HG03280 (cell line): ENCODE measurements around the gene RNLS.
"Not testable (repeated sequence)": the region's sequence is repeated elsewhere in the genome, so short reads cannot be mapped to it uniquely, and the experiment has no call there.

Experiments used
- ATAC-seq: cut with Tn5 transposase; IDR thresholded peaks from one replicate; pipeline ENCODE4 v1.9.1; 2021; ENCODE audit warnings: mild to moderate bottlenecking, moderate library complexity; ENCODE audit not compliant: unreplicated experiment

RNLS gene

GRCh38 chr10:88309365-88309764 lies 273.8 kb downstream of the RNLS start:
- no peak for ATAC-seq

DNA sequence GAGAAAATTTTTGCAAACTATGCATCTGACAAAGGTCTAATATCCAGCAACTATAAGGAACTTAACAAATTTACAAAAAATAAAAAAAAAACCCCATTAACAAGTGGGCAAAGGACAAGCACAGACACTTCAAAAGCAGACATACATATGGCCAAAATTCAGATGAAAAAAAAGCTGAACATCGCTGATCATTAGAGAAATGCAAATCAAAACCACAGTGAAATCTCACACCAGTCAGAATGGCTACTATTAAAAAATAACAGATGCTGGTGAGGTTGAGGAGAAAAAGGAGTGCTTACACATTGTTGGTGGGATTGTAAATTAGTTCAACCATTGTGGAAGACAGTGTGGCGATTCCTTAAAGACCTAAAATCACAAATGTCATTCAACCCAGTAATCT lies 274.8 kb downstream of the RNLS start:
- ATAC-seq: not testable (repeated sequence)

GRCh38 chr10:88299787-88300186 lies 283.3 kb downstream of the RNLS start:
- ATAC-seq: no peak

GRCh38 chr10:88297103-88297502 lies 286.0 kb downstream of the RNLS start:
- no peak for ATAC-seq

GRCh38 chr10:88293651-88294230 lies 289.4 kb downstream of the RNLS start:
- no peak for ATAC-seq

- ATAC-seq: no peak
These were observed 290.0 kb downstream of the RNLS start for GRCh38 chr10:88293073-88293472.

GRCh38 chr10:88292185-88292514 lies 291.0 kb downstream of the RNLS start:
- no peak for ATAC-seq

GRCh38 chr10:88291289-88292184 lies 291.6 kb downstream of the RNLS start:
- ATAC-seq: no peak

DNA sequence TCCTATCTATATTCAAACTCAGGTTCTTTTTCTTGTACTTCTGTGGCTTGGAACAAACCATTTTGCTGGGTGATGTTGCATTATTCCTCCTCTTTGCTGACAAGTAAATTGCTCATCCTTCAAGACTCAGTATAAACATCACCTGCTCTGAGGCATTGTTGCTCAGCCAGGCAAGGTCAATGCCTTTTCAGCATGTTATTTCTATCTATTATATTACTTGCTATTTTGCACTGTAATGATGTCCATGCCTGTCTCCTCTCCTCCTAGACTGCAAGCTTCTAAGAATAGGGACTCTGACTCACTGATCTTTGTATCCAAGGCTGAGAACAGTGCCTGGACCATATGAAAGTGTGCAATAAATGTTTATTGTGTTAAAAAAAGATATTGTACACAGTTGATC lies 293.8 kb downstream of the RNLS start:
- no peak for ATAC-seq

DNA sequence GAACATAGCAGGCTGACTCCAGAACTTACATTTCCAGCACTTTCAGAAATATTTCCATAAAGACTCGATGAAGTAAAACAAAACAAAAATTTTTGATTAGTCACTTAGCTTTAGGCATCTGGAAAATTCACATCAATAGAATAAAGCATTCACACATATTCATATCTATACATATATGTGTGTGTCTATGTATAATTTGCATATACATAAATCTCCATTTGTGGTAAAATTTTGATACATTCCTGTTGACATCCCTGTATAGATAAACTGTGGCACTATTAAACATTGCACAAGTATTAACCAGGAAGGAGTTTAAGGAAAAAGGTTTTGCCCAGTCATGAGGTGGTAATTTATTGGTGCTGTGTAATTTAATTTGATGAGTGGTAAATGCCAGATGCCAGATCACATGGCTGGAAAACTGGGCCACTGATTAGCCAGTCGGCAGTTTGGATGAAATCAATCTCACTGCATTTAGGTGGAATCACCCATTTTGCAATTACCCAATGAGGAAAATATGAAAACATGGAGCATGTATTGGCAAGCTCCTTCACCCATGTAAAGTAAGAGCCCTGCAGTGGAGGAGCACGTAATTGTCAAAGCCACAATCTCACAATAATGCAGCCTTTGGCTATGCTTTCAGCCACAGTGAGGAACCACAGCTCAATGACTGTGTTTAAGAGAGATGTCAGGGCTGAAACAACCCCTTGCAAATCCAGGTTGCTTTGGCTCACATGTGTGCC lies 294.6 kb downstream of the RNLS start:
- ATAC-seq: no peak

DNA sequence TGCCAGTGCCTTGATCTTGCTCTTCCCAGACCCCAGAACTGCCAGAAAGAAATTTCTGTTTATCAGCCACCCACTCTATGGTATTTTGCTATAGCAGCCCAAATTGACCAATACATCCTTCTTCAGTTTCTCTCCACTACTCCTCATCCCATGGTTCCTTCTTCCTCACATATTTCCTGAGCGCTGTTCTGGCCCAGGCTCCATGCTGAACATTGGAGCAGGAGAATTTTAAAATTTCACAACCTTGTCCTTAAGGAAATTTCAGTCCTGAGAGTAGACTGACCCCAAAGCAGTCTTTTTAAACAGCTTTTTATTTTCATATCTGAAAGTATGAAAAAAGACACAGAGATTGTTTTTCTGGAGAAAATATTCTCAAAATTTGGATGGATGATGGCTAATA lies 297.1 kb downstream of the RNLS start:
- no peak for ATAC-seq

DNA sequence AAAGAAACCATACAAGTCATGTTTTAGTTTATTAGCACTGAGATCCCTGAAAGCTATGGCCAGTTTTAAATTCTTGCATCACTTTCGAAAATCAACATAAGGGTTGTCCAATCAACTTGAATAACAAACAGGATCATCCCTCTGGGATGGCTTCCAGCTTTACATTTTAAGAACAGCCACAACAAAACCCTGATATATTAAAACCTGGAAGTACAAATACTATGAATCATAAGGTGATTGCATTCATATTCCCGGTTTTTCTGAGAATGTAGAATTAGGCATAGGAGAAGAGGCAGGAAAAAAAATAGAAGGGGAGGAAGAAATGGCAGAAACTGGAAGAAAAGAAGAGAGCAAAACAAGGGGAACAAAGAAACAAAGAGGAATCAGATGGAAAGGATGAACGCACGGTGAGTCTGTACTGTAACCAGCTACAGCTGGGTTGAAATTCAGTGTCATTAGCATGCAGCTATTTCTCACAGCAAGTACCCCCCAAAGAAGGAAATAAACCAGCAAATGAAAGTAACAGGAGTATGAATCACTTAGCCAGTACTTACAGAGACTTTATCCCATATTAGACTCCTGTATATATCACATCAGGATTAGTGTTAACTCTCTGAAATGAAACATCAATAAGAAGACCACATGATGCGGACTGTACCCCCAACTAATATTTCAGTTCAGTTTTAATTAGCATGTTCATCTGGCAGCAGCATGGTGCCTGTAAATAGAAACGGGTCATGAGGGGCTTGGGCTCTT lies 301.3 kb downstream of the RNLS start:
- ATAC-seq: no peak

- ATAC-seq: no peak
These were observed 302.6 kb downstream of the RNLS start for GRCh38 chr10:88280518-88280917.

DNA sequence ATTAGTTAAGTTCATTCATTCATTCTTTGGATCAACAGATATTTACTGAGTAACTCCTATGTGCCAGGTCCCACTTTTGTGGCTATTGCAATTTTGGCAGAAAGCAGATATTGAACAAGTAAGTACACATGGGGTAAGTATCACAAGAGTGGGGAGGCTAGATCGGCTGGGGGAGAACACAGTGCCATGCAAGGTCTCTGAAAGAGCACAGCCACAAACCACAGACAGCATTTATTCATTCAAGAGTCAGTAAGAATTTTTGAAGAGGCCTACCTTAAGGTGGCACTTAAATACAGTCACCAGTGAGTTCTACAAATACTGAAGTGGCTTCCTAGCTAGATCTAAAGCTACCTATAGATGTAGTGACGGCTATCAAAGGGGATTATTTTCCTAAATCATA lies 304.2 kb downstream of the RNLS start:
- no peak for ATAC-seq

- ATAC-seq: not testable (repeated sequence)
These were observed 306.2 kb downstream of the RNLS start for GRCh38 chr10:88276945-88277344.

DNA sequence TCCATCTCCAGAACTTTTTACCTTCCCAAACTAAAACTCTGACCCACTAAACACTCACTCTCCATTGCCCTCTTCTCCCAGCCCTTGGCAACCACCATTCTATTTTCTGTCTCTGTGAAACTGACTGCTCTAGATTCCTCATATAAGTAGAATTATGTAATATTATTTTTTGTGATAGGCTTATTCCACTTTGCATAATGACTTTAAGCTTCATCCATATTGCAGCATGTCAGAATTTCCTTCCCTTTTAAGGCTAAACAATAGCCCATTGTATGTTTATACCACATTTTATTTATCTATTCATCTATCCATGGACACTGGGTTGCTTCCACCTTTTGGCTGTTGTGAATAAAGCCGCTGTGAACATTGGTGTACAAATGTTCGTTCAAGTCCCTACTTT lies 308.8 kb downstream of the RNLS start:
- ATAC-seq: no peak

GRCh38 chr10:88273567-88273966 lies 309.6 kb downstream of the RNLS start:
- no peak for ATAC-seq

DNA sequence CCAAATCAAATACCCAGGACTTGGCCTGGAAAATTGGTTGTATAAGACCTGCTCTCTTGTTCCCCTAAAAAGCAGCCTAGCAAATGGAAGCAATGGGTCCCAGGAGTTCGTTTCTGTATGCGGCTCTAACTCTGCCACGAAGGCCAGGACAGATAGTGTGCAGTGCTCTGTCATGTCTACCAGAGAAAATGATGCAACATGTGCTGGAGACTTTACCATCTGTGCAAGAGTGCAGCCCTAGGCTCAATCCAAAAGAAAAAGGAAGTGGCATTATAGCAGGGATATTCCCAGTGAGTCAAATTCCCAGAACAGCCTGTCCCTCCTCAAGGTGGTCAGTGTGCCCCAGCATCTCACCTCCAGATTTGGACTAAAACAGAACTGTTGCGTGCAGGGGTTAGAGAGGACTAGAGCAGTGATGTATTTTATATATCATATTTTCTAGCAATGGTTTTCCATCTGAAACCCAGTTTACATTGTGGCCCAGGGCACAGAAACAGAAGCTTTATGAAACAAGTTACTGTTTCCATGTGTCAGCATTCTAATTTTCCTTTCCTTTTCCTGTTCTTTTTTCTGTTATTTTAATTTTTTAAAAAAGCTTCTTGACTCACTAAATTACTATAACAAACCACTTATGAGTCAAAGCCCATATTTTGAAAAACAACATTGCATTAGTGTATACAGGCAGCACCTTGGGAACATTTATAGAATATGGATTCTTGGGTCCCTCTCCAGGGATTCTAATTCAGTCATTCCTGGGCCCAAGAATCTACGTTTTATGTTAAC lies 311.2 kb downstream of the RNLS start:
- ATAC-seq: peak; percentile 32

GRCh38 chr10:88270871-88271713 lies 312.0 kb downstream of the RNLS start:
- peak; percentile 90 for ATAC-seq
